Activated CD4-positive, CD25-positive, alpha-beta regulatory T cell treated with anti-CD3 and anti-CD28 coated beads, Interleukin-2, amount 50 U/mL, for 16 hours (primary cell): ENCODE results near the gene HECTD4.

Experiments
- DNase-seq: peaks from one replicate; pipeline ENCODE4 v3.0.0-alpha.2; 2020; ENCODE audit warnings: low read depth, low spot score

Gene HECTD4

GRCh38 chr12:112322882-112323547 lies 59.2 kb downstream of the HECTD4 start:
- no peak for DNase-seq

- DNase-seq: no peak
Observed at GRCh38 chr12:112322441-112322840, 59.8 kb downstream of the HECTD4 start.

GRCh38 chr12:112321245-112321644 lies 61.0 kb downstream of the HECTD4 start:
- no peak for DNase-seq

GRCh38 chr12:112319395-112319794 lies 62.8 kb downstream of the HECTD4 start:
- DNase-seq: no peak

- no peak for DNase-seq
Observed at GRCh38 chr12:112317481-112317880, 64.8 kb downstream of the HECTD4 start.

DNA sequence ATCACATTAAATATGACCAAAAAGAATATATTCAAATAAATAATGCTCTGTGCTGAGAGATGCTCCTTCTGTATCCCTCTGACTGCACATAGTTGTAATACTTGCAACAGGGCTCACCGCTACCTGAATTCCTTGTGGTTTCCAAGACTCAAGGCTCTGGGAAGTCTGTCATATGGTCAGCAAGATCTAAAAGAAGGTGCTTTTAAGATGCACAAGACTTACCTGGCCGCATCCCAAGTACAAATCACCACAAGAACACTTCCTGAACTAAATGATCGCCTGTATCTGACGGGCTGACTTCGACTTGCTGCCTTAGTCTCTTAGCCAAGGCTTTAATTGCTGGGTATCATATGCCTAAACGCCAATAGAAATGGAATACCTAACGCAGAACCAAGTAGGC lies 67.2 kb downstream of the HECTD4 start:
- DNase-seq: no peak

DNA sequence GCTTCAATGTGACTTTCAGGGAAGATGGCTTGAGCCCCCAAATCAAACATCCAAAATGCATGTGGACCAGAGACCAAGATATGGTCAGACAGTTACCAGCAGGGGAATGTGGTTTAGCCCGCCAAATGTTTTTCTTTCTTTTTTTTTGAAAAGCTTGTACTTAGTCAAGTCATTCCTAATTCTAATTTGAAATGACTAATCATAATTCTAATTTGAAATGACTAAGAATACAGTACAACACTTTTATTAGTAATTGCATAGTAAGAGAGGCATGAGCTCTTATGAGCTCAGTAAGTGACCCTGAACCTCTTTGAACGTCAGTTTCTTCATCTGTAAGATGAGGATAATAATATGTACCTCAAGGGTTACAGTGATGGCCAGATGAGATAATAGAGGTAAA lies 72.4 kb downstream of the HECTD4 start:
- no peak for DNase-seq

- DNase-seq: no peak
Observed at GRCh38 chr12:112308652-112309051, 73.6 kb downstream of the HECTD4 start.

- DNase-seq: no peak
Observed at GRCh38 chr12:112308161-112308560, 74.1 kb downstream of the HECTD4 start.

GRCh38 chr12:112307317-112308011 lies 74.8 kb downstream of the HECTD4 start:
- DNase-seq: no peak

- no peak for DNase-seq
Observed at GRCh38 chr12:112305951-112306350, 76.3 kb downstream of the HECTD4 start.

- DNase-seq: no peak
Observed at GRCh38 chr12:112304436-112304835, 77.8 kb downstream of the HECTD4 start.

DNA sequence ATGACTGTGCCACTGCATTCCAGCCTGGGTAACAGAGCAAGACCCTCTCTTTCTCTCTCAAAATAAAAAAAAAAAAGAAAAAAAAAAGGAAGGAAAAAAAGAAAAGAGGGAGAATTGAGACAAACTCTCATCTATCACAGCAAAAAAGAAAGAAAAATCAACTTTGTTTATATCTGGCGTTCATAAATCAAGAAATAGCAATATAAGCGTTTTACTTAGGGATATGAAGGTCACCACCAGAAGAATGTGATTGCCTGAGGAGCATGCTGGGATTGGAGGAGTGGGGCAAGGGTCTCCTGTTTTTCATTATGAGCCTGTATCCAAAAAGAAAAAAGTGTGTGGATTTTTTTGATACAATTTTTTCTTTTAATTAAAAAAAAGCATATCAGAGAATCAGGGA lies 78.4 kb downstream of the HECTD4 start:
- DNase-seq: no peak

DNA sequence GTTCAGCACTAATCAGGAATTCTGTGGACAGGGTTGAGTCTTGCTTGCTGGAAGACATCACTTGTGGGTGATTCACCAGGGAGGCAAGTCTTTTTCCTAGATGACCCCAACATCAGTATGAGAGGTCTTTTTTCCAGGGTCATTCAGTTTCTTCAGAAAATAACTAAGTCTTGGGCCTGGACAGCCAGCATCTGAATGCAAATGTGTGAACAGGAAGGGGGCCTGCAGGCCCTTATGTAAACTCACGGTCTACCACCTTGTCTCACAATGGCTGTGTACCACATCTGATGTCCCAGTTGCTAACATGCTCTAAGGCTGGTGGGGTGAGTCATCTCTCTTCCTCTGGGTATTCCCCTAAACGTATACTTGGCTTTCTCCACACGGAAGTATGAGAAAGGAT lies 79.2 kb downstream of the HECTD4 start:
- DNase-seq: peak; percentile 11

GRCh38 chr12:112299704-112300103 lies 82.5 kb downstream of the HECTD4 start:
- no peak for DNase-seq

DNA sequence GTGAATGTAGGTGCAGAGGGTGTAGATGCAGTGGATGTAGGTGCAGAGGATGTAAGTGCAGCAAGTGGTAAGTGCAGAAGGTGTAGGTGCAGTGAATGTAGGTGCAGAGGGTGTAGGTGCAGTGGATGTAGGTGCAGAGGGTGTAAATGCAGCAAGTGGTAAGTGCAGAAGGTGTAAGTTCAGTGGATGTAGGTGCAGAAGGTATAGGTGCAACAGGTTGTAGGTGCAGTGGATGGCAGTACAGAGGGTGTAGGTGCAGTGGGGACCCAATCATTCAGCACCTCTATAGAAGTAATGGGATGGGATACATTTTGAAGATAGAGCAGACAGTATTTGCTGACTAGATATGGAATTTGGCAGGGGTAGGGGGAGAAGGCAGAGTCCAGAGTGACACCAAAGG lies 85.0 kb downstream of the HECTD4 start:
- no peak for DNase-seq

- DNase-seq: no peak
Observed at GRCh38 chr12:112296183-112296582, 86.0 kb downstream of the HECTD4 start.

- DNase-seq: no peak
Observed at GRCh38 chr12:112294793-112295192, 87.4 kb downstream of the HECTD4 start.

- no peak for DNase-seq
Observed at GRCh38 chr12:112288638-112289037, 93.6 kb downstream of the HECTD4 start.

DNA sequence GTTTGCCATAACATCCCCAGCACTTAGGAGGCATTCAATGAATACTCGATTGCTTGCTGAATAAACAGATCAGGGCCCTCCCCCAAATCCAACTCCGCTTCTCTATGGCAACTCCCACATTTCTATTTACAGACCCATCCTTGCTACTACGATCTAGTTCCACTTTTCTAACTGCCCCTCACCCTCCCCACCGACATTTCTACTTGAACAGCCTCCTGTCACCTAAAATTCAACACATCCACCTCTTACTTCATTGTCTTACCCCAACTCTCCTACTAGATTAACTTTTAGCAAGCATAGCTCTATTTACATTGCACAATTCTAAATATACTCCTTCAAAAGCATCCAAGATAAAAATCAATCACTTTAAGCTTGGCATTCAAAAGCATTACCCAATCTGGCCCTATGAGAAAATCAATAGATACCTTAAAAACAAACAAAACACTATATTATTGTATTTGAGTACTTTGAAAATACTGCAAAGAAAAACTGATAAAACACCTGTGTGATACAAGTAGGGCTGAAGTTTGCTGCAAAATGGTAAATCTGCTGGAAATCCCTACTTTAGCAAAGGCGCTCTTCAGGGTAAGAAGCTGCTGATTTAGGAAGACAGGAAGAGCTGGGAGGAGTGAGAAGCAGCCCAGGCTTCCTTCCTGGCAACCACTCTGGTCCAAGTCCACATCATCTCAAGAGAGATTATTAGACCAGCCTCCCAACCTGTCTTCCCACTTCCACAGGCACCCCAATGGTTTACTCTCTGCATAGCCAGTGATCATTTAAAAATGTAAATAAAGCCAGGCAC lies 96.4 kb downstream of the HECTD4 start:
- no peak for DNase-seq

DNA sequence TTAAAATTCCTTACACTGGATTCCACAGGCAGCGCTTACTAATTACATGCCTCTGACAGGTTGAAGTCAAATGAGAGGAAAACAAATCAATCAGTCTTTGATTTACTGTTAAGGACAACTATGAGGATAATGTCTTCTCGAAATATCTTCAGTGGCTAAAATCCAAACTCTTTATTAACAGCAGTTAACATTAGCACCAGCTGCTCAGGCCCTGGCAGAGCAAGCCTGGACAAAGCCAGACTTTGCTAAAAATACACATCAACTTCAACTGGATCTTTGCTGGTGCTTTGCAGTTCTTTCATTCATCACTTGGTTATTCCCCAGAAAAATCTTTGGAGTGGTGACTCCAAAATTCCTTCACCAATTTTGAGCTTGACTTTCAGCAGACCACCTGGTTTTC lies 98.7 kb downstream of the HECTD4 start:
- DNase-seq: no peak

- DNase-seq: no peak
Observed at GRCh38 chr12:112282920-112283319, 99.3 kb downstream of the HECTD4 start.

- no peak for DNase-seq
Observed at GRCh38 chr12:112275836-112276235, 106.4 kb downstream of the HECTD4 start.
